Gastrocnemius medialis (tissue), 4 donors: ENCODE measurements around the gene HSD3B7. TPM values are rescaled to one million over a fixed set of nuclear protein-coding genes. Genes with fewer than 3 reads are reported as not detected.

Experiments used
- ATAC-seq, 2 donors: fragments of 150-250 bp; one replicate each; pipeline ENCODE4 v1.9.1; 2016
- DNase-seq, 2 donors: peaks; one replicate each; pipeline ENCODE4 v3.0.0-alpha.2; 2019
- H3K27ac ChIP-seq, 4 donors: fragments of 200-600 bp; sonication (generic); 1 replicate in 1 of 4; 2 replicates in 3 of 4; pipeline ENCODE4 v1.5.1; 2016 to 2018; ENCODE audit warnings: mild to moderate bottlenecking in 2 of 4, moderate library complexity in 1 of 4
- H3K27me3 ChIP-seq, 3 donors: fragments of 200-600 bp; sonication (generic) in 2 of 3; 1 replicate in 1 of 3; 2 replicates in 2 of 3; pipeline versions ENCODE4 v1.5.1 to v1.6.0; 2016 to 2019; ENCODE audit warnings: mild to moderate bottlenecking in 1 of 3, moderate library complexity in 1 of 3
- H3K36me3 ChIP-seq, 2 donors: fragments of 200-600 bp; sonication (generic) in 1 of 2; one replicate each; pipeline ENCODE4 v1.5.1; 2017 to 2018
- H3K4me1 ChIP-seq, 2 donors: fragments of 200-600 bp; sonication (generic) in 1 of 2; one replicate each; pipeline ENCODE4 v1.5.1; 2016 to 2017; ENCODE audit warnings: mild to moderate bottlenecking in 2 of 2
- H3K4me3 ChIP-seq, 4 donors: fragments of 200-600 bp; sonication (generic) in 3 of 4; 1 replicate in 1 of 4; 2 replicates in 3 of 4; pipeline ENCODE4 v1.5.1; 2016 to 2019; ENCODE audit warnings: mild to moderate bottlenecking in 2 of 4
- H3K9me3 ChIP-seq, 3 donors: fragments of 200-600 bp; sonication (generic) in 2 of 3; 1 replicate in 1 of 3; 2 replicates in 2 of 3; pipeline ENCODE4 v1.5.1; 2016 to 2019
- CTCF ChIP-seq, 5 experiments: fragments of 450-650 bp in 3 of 5; fragments of 200-600 bp in 2 of 5; sonication (generic) in 2 of 5; IDR thresholded peaks in 4 of 5; conservative IDR thresholded peaks in 1 of 5; 1 replicate in 4 of 5; 2 replicates in 1 of 5; pipeline ENCODE4 v1.5.1; 2016 to 2019; ENCODE audit warnings: antibody characterized with exemption in 5 of 5, mild to moderate bottlenecking in 3 of 5, moderate library complexity in 3 of 5
- POLR2A ChIP-seq, 2 donors: fragments of 450-650 bp; IDR thresholded peaks; one replicate each; pipeline ENCODE4 v1.6.1; 2017; ENCODE audit warnings: antibody characterized with exemption in 2 of 2, mild to moderate bottlenecking in 2 of 2, moderate library complexity in 2 of 2
- in situ Hi-C, 4 donors: fragments of 200-750 bp; cut with MboI; loops; one replicate each; pipeline versions ENCODE4 v1.15.0 to v1.8.0; 2017; ENCODE audit warnings: low sequenced_read_pairs in 4 of 4
- intact Hi-C: fragments of 100-400 bp; cut with DNase I; formaldehyde crosslinking; loops from one replicate; pipeline ENCODE4 v1.15.1; 2023; ENCODE audit warnings: low total_unique reads
- total RNA-seq, 4 donors: library from RNA; depleted of rRNA; stranded (reverse); fragments of >200 nt; gene quantifications; one replicate each; pipeline versions ENCODE4 v1.1.0 to v1.2.3, GENCODE V29; 2016

HSD3B7 gene
- total RNA-seq, 4 donors from 2014 or later = 1.5 to 6.8 (median 5.4) TPM

GRCh38 chr16:30950516-30951065 is 34.4 kb upstream of the HSD3B7 start:
- peaks cover 0 to 4% of the 10 kb centered on the region in 2 donors for H3K36me3 ChIP-seq
- in situ Hi-C loops = loop anchor here in 1 of 4 donors (25.0 kb wide), 1 partner anchor 487 kb away; the partner anchor contains the start of genes COX6A2 and ZNF843
- H3K4me1 ChIP-seq = peaks cover 14 to 33% of the 10 kb centered on the region in 2 donors
- TF ChIP-seq POLR2A (IDR thresholded peaks at IDR 0.05) = no peak
- TF ChIP-seq CTCF (IDR thresholded peaks at IDR 0.05 in 4 of 5, conservative IDR thresholded peaks at IDR 0.05 in 1 of 5) = no peak
- intact Hi-C loops = no loop called here
- H3K9me3 ChIP-seq = no peaks in the 10 kb centered on the region
- DNase-seq (no peak), ATAC-seq (no peak)
- H3K27ac ChIP-seq = peak overlapping the region; percentile 74 to 94 (median 90)
- H3K27me3 ChIP-seq = no peaks in the 10 kb centered on the region
- peak overlapping the region in 3 of 4 donors; percentile 69 to 100 (median 86) for H3K4me3 ChIP-seq

GRCh38 chr16:30951193-30951592 is 33.8 kb upstream of the HSD3B7 start:
- intact Hi-C loops = no loop called here
- Histone ChIP-seq H3K27ac (peak overlapping the region; percentile 11 to 93 (median 80)), H3K36me3 (peaks cover 0 to 4% of the 10 kb centered on the region in 2 donors), H3K4me1 (peaks cover 14 to 33% of the 10 kb centered on the region in 2 donors), H3K27me3 (no peaks in the 10 kb centered on the region), H3K9me3 (no peaks in the 10 kb centered on the region), H3K4me3 (no peak overlapping the region)
- DNase-seq (no peak), ATAC-seq (no peak)
- TF ChIP-seq POLR2A (IDR thresholded peaks at IDR 0.05) (no peak), CTCF (IDR thresholded peaks at IDR 0.05 in 4 of 5, conservative IDR thresholded peaks at IDR 0.05 in 1 of 5) (no peak)
- in situ Hi-C loops = loop anchor here in 1 of 4 donors (25.0 kb wide), 1 partner anchor 486 kb away; the partner anchor contains the start of genes COX6A2 and ZNF843

- H3K9me3 ChIP-seq = no peaks in the 10 kb centered on the region
- peaks cover 0 to 4% of the 10 kb centered on the region in 2 donors for H3K36me3 ChIP-seq
- no peaks in the 10 kb centered on the region for H3K27me3 ChIP-seq
- peak overlapping the region; percentile 11 to 93 (median 80) for H3K27ac ChIP-seq
- intact Hi-C loops (no loop called here), in situ Hi-C loops (loop anchor here in 1 of 4 donors (25.0 kb wide), 1 partner anchor 486 kb away; the partner anchor contains the start of genes COX6A2 and ZNF843)
- H3K4me3 ChIP-seq = no peak overlapping the region
- peak in 1 of 2 donors; percentile 66 for DNase-seq
- no peak for ATAC-seq
- peaks cover 17 to 33% of the 10 kb centered on the region in 2 donors for H3K4me1 ChIP-seq
- no peak for TF ChIP-seq POLR2A (IDR thresholded peaks at IDR 0.05)
- no peak for TF ChIP-seq CTCF (IDR thresholded peaks at IDR 0.05 in 4 of 5, conservative IDR thresholded peaks at IDR 0.05 in 1 of 5)
These were observed 33.3 kb upstream of the HSD3B7 start for GRCh38 chr16:30951750-30952149.

- TF ChIP-seq CTCF (IDR thresholded peaks at IDR 0.05 in 4 of 5, conservative IDR thresholded peaks at IDR 0.05 in 1 of 5) (no peak), POLR2A (IDR thresholded peaks at IDR 0.05) (no peak)
- H3K36me3 ChIP-seq = no peaks in the 10 kb centered on the region
- H3K9me3 ChIP-seq = no peaks in the 10 kb centered on the region
- DNase-seq = no peak
- H3K4me3 ChIP-seq = no peak overlapping the region
- ATAC-seq = no peak
- intact Hi-C loops = no loop called here
- in situ Hi-C loops = loop anchor here in 1 of 4 donors (25.0 kb wide), 1 partner anchor 484 kb away; the partner anchor contains the start of genes COX6A2 and ZNF843
- no peaks in the 10 kb centered on the region for H3K27me3 ChIP-seq
- peak overlapping the region in 1 of 4 donors; percentile 45 for H3K27ac ChIP-seq
- peaks cover 19 to 29% of the 10 kb centered on the region in 2 donors for H3K4me1 ChIP-seq
These were observed 31.9 kb upstream of the HSD3B7 start for GRCh38 chr16:30953111-30953510.
